Activated CD4-positive, CD25-positive, alpha-beta regulatory T cell treated with anti-CD3 and anti-CD28 coated beads, Interleukin-2, amount 50 U/mL, for 16 hours (primary cell): ENCODE data around the gene BTBD19.
"Not testable (repeated sequence)": the region's sequence is repeated elsewhere in the genome, so short reads cannot be mapped to it uniquely, and the experiment has no call there.

Experiments
- DNase-seq: peaks from one replicate; pipeline ENCODE4 v3.0.0-alpha.2; 2020; ENCODE audit warnings: low read depth, low spot score

Gene BTBD19, protein sequence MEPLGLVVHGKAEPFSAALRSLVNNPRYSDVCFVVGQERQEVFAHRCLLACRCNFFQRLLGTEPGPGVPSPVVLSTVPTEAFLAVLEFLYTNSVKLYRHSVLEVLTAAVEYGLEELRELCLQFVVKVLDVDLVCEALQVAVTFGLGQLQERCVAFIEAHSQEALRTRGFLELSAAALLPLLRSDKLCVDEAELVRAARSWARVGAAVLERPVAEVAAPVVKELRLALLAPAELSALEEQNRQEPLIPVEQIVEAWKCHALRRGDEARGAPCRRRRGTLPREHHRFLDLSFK

DNA sequence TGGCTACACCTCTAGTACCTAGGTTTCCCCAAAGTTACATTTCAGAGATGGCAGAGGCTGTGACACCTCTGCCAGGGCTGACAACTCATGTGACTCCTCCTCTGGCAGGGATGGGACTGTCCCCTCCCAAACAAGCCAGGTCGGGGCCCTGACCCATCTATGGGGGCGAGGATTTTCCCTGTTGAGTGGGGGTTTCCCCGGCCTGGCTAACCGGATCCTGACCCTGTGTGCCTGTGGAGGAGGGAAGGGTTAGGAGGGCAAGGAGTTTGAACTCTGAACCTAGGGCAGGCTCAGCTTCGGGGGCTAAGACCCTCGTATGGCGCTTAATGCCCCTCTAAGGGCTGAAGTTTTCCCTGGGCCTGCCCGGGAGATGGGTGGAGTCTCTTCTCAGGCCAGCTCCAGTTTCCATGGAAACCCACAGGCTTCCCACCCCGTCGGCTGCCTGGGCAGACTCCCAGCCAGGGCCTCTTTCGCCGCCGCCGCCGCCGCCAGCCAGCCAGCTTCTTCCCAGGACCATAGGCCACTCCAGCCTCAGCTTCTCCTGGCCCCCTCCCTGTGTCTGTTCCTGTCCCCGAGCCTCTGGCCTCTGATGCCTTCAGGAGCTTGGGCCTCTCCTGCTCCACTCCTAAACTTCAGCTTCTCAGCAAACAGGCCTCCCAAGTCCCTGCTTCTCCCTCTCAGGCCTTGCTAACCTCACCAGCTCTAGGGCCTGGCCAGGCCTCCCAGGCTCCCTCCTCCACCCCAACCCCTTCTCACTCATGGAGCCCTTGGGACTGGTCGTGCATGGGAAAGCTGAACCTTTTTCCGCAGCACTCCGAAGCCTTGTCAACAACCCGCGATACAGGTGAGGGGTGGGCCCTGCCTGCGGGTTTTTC is at the start of gene BTBD19:
Gene BTBD19 (plus strand): TSS at position 461 of the 875 bp plus-strand sequence. CDS start 298 bp downstream, at position 759.
- DNase-seq = no peak

DNA sequence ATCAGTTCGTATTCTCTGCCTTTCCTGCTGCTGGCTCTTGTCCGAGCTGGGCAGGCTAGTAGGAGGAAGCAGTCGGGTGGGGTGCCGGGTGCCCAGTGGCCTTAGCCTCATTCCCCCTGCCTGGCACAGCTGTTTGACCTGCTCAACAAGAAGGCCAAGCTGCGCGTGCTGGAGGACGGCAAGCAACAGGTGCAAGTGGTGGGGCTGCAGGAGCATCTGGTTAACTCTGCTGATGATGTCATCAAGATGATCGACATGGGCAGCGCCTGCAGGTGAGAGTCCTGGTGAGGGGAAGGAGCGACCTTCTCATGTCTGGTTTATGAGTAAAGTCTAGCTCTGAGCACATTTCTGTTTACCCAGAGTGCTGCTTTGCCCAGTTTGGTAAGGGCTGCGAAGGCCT is 49.2 kb upstream of the BTBD19 start:
- no peak for DNase-seq

DNA sequence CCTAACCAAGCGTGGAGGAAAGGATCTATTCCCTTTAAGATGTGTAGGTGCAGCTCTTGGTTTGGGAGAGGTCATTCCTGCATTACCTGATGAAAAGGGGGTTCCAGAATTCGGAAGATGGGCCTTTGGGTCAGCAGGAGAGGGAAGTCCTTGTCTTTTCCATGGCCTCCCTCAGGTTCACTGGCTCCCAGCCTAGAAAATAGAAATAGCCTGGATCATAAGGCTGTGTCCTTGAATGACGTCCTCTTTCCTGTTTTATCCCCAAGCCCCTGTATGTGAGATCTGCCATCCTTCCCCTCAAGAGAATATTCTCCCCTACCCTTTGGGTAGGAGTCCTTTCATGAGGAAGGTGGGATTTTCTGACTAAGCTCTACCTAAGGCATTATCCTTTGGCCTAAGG is 47.4 kb upstream of the BTBD19 start:
- DNase-seq = no peak

DNA sequence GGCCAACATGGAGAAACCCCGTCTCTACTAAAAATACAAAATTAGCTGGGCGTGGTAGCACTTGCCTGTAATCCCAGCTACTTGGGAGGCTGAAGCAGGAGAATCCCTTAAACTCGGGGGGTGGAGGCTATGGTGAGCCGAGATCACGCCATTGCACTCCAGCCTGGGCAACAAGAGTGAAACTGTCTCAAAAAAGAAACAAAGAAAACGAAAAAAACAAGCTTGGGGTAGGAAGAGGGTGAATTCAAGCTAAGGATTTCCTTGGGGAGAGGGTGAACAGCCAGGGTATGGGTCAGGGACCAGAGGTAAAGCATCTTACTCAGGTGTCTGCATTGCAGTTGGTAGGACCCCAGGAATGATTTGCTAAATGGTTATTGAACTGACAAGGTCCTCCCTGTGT is 41.9 kb upstream of the BTBD19 start:
- DNase-seq = not testable (repeated sequence)

DNA sequence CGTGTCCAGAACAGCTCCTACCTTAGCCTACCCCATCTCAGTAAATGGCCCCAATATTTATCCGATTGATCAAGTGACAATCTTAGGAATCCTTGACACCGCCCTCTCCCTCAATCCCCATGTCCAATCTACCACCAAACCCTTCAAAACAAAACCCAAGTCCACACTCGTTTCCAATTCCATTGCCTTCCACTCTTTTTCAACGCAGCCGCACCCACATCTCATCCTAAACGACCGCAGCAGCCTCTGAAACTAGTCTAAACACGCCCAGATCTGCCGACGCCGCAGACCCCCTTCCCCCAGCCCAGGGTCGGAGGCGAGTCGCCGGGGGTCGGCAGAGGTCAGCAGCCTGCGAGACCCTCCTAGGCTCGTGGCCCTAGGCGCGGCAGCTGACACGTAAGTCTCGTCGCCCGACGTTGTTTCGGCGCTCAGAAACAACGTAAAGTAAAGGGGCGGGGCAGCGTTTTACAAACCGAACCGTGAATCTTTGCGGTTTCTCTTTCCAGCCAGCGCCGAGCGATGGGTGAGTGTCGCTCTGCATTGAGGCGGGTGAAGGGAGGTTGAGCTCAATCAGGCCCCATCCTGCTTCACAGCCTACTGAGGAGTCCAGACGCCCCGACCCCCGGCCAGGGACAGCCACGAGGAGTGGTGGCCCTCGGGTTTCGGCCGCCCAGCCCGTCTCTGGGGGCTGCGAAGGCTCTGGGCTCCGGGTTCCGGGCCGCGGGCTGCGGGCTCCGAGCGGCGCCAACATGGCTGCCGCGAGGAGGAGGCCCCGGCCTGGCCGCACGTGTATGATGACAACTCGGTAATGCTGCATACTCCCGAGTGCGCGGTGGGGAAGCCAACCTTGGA is 33.0 kb upstream of the BTBD19 start, which contains the start of gene RPS8:
Gene RPS8 (plus strand): TSS at position 463 of the 852 bp plus-strand sequence. CDS start 57 bp downstream, at position 520.
- peak; percentile 87 for DNase-seq

DNA sequence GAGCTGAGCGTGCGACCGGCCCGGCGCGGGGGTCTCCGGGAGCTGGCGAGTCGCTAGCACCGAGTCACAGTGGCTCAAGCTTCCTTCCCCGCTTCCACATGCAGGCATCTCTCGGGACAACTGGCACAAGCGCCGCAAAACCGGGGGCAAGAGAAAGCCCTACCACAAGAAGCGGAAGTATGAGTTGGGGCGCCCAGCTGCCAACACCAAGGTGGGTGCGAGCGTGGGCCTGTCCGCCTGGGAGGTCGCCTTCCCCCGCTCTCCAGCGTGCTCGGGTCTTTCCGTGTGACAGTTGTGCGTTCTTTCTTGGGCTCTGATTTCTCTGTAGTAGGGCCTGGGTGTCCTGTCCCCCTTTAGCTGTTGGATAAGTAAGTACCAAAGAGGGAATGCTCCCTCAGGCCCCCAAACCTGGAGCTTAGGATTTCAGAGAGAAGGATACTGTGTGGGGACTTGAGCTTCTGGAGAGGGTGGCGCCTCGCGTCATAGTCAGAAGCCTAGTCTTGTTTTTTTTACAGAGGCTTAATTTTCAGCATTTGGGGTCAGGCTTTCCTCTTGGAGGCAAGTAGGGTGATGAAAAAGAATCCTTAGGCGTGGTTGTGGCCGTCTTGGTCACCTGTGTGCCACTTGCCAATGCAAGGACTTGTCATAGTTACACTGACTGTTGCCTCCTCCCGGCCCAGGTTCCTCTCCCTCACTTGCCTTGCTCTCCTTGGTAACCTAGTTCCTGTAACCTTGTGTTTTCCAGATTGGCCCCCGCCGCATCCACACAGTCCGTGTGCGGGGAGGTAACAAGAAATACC is 32.2 kb upstream of the BTBD19 start:
- no peak for DNase-seq

DNA sequence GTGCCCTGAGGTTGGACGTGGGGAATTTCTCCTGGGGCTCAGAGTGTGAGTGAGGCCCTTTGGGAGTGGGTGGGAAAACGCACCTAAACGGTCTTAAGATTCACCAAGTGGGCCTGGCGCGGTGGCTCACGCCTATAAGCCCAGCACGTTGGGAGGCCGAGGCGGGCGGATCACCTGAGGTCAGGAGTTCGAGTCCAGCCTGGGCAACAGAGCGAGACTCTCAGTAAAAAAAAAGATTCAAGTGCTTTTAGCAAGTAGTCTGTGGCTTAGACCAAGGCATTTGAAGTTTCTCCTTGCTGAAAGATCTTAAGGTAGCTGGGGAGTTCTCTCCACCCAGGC is 31.6 kb upstream of the BTBD19 start:
- DNase-seq = no peak

DNA sequence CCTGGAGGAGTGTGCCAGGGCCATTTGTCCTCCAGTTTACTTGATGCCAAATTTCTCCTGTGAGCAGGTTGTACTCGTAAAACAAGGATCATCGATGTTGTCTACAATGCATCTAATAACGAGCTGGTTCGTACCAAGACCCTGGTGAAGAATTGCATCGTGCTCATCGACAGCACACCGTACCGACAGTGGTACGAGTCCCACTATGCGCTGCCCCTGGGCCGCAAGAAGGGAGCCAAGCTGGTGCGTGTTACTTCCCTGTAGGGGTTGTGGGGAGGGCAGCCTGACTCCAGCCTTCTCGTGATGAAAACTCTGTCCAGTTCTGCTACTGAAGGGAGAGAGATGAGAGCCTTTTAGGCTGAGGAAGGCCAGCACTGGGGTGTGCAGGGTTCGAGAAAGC is 30.8 kb upstream of the BTBD19 start:
- DNase-seq = no peak

DNA sequence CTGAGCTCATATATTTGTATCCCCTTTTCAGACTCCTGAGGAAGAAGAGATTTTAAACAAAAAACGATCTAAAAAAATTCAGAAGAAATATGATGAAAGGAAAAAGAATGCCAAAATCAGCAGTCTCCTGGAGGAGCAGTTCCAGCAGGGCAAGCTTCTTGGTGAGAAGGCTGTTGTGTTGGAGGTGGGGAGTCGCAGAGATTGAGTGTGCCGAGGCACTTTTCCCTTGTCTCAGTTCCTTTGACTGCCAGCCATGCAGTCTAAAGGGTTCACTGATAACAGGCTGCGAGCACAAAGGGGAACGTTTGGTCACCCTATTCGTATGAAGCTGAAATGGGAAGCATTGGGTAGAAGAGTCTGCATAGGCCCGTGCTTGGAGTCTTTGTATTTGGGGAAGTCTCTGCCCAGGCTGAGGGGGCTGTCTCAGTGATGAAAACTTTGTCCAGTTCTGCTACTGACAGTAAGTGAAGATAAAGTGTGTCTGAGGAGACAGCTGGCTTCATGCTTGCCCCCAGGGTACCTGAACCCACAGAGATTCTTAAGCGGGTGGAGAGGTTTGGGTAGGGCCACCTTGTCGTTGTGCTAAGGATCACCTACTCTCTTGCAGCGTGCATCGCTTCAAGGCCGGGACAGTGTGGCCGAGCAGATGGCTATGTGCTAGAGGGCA is 30.2 kb upstream of the BTBD19 start:
- DNase-seq = no peak

DNA sequence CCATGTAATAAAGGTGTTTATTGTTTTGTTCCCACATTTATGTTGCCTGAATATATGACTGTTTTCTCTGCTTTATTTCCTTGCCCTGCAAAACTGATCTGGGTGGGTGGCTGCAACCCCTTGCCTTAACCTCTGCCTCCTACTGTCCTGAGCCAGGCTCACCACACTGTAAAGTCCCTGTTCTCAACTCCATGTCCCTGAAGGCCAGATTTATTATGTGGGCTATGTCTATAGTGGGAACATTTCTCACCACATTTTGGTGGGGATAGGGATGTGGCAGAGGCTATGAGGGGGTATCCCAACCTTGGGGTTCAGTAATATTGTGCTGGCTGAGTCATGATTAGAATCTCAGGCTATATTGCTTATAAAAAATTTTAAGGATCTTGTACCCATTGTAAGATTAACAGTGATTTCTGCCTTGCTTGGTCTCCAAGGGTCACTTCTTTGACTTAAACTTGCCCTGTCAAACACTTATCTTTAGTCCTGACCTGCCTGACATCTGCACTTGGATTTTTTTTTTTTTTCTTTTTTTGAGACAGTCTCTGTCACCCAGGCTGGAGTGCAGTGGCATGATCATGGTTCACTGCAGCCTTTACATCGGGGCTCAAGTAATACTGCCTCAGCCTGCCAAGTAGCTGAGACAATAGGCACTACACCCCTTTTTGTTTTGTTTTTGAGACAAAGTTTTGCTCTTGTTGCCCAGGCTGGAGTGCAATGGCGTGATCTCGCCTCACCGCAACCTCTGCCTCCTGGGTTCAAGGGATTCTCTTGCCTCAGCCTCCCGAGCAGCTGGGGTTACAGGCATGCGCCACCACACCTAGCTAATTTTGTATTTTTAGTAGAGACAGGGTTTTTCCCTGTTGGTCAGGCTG is 29.4 kb upstream of the BTBD19 start:
- DNase-seq = no peak

DNA sequence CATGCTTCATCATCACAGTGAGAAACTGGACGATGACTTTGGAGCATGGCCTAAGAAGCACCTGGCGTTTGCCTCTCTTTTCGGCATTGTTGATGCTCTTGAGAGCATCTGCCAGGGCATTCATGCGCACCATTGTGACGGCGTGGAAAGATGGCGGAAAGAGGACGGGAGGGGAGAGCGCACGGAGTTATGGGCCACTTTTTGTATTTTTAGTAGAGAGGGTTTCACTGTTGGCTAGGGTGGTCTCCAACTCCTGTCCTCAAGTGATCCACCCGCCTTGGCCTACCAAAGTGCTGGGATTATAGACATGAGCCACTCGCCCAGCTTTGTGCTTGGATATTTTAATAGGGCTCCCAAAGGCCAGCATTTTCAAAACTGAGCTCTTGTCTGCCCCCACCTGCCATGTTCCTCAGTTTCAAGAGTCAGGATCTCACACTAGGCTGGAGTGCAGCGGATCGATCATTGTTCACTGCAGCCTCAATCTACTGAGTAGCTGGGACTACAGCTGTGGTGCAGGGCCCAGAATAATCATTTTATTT is 27.7 kb upstream of the BTBD19 start:
- DNase-seq = no peak

DNA sequence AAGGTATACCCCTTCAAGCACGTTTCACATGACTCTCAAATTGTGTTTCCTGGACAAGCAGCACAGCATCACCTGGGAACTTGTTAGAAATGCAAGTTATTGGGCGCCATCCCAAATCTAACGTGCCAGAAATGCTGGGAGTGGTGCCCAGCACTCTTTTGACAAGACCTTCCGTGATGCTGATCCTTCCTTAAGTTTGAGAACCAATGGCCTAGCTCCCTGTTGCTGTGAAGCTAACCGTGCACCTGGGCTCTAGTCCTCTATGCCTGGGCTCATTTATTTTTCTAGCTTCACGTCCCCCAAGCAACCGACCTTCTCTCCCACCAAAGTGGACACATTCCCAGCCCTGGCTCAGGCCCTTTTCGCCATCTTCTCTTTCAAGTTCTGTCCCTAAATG is 24.6 kb upstream of the BTBD19 start:
- DNase-seq = no peak

DNA sequence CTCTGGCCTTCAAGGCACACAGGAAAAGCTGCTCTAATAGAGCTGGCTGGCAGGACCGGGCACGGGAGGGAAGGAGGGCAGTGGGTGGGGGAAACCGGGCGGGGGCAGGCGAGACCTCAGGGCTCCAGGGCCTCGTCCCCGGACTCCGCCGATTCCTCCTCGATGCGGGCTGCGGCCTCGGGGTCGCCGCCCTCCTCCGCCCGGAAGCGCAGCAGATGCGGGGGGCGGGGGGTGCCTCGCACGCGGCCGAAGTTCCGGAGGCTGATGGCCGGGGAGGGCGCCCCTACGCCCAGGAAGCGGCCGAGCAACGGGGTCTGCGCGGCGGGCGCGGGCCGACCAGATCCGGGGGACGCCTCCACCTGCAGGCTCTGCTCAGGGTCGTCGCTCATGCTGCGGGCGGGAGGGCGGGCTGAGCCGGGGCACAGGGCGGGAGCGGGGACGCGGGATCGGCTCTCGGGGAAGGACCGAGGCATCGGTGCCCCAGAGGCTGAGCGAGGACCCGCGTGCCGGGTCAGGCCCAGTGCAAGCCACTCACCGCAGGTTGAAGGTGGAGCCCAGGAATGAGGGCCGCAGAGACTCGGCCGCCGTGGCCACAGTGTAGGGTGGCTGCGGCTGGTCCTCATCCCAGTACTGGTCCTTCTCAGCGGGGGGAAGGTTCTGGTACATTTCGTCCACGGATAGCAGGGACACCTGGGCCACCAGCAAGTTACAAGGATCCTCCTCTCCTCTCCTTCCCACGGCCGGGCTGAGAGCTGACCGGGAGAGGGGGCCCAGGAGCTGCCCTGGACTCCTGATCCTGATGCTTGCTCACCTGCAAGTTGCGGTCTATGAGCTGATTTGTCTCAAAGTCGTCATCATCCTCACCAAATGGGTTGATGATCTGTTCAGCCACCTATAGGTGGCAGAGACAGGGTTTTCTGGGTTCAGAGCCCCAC is 24.0 kb upstream of the BTBD19 start:
- DNase-seq = no peak

DNA sequence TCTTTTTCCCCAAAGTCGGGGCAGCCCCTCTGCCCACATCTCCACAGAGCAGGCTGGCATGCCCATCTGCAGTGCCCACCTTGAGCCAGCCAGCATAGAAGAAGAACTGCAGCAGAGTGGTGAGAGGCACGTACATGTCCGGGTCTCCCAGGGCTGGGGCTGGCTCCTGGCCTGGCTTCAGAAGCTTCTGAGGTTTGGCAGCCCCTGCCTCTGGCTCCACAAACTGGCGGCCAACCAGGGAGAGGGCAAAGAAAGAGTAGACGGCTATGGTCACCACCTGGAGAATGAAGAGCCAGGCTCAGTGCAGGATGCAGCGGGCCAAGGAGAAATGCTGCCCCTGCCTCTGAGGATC is 23.3 kb upstream of the BTBD19 start:
- no peak for DNase-seq

DNA sequence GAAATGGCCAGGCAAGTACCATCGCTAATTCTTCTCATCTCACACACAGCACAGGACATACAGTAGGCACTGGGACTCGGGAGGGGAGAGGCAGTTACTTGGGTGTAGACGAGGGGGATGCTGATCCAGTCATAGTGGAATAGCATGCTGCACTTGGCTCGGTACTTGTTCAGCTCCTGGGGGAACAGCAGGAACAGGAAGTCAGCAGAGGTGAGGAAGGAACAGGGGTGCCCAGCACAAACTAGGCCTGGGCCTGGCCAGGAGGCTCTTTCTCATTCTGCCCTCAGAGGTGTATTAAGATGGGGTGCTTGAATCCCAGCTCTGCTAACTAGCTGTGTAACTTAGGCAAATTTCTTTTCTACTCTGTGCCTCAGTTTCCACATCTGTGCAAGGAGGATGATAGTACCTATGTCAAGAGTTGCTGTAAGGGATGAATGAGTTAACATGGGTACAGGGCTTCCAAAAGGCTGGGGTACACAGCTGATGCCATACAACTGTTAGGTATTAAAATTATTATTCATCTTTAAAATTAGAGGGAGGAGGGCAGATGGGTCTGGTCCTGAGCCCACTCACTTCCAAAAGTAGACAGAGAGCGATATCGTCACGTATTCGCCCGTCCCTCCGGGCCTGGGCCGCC is 22.7 kb upstream of the BTBD19 start:
- no peak for DNase-seq

DNA sequence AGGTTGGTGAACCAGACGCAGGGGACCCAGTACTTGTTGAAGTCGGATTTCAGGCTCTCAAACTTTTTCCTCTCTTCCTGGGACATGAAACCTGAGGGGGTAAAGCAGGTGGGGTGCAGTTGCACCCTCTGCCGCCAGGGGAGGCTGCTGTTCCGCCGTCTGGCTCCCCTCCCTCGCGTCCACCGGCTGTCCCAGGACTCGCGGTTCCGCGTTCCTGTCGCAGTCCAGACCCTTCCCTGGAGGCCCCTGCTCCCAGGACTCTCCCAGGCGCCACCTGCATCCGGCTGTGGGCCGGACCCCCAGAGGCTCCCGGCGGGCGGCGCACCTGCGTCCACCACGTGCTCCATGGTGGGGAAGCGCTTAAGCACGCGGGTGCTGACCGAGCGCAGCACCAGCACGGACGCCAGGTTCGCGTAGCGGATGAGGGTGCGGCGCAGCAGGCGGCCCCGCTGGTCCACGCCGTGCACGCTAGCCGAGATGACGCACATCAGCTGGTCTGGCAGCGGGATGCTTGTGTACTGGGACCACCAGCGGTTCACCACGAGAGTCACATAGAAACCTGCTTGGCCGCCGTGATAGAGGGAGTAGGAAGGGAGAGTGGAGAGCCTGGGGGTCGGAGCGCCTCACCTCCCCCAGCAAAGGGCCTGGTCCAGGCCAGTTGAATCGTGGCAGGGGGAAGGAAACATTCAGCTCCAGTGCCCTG is 22.0 kb upstream of the BTBD19 start:
- DNase-seq = no peak

DNA sequence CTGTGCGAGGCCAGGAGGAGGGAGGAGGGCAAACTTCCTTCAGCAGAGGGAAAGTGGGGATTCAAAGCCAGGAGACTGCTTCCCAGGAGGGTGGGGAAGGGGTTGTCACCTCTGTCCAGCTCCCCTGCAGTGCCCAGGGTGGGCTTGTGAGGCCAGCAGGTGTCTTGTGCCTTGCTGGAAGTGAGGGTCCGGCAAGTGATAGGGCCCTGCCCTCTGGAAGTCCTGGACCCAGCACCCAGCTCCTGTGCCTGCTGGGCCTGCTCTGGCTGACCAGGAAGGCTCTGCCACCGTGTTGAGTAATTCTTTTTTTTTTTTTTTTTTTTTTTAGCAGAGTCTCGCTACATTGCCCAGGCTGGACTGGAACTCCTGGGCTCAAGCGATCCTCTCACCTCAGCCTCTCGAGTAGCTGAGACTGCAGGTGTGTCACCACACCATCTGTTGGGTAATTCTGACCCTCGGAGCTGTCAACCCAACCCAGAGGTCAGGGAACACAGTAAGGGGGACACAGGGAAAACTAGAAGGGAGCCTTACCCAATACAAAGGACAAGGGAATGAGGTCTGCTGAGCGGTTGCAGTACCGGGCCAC is 21.4 kb upstream of the BTBD19 start:
- DNase-seq = no peak
